CD4-positive, alpha-beta T cell treated with Interleukin-4 for 1 hour (primary cell): ENCODE measurements around the gene TXNDC16.
"Not testable (repeated sequence)": the region's sequence is repeated elsewhere in the genome, so short reads cannot be mapped to it uniquely, and the experiment has no call there.

Source experiments
- DNase-seq, 2 donors: peaks; one replicate each; pipeline ENCODE4 v3.0.0-alpha.2; 2020 to 2022

Gene TXNDC16, protein sequence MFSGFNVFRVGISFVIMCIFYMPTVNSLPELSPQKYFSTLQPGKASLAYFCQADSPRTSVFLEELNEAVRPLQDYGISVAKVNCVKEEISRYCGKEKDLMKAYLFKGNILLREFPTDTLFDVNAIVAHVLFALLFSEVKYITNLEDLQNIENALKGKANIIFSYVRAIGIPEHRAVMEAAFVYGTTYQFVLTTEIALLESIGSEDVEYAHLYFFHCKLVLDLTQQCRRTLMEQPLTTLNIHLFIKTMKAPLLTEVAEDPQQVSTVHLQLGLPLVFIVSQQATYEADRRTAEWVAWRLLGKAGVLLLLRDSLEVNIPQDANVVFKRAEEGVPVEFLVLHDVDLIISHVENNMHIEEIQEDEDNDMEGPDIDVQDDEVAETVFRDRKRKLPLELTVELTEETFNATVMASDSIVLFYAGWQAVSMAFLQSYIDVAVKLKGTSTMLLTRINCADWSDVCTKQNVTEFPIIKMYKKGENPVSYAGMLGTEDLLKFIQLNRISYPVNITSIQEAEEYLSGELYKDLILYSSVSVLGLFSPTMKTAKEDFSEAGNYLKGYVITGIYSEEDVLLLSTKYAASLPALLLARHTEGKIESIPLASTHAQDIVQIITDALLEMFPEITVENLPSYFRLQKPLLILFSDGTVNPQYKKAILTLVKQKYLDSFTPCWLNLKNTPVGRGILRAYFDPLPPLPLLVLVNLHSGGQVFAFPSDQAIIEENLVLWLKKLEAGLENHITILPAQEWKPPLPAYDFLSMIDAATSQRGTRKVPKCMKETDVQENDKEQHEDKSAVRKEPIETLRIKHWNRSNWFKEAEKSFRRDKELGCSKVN

GRCh38 chr14:52552063-52552988, at the start of gene TXNDC16, which contains the start of gene GPR137C:
TXNDC16 (minus strand) TSS chr14:52552505; CDS start chr14:52543557, 8,948 bp downstream.
GPR137C (plus strand) TSS chr14:52552836; CDS start chr14:52553148, 312 bp downstream.
- peak; percentile 99 to 100 for DNase-seq

DNA sequence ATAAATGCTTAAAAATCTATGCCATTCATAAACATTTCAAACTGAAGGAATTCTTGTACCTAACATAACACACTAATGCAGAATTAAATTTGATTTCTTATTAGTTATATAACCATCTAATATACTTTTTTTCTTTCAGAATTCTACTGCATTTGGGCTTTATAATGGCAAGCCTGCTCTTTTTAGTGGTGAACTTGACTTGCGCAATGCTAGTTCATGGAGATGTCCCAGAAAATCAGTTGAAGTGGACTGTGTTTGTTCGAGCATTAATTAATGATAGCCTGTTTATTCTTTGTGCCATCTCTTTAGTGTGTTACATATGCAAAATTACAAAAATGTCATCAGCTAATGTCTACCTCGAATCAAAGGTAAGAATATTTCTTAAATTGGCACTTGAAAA, 47.7 kb upstream of the TXNDC16 start:
- DNase-seq: no peak

GRCh38 chr14:52598568-52598967, 46.3 kb upstream of the TXNDC16 start:
- DNase-seq: no peak

DNA sequence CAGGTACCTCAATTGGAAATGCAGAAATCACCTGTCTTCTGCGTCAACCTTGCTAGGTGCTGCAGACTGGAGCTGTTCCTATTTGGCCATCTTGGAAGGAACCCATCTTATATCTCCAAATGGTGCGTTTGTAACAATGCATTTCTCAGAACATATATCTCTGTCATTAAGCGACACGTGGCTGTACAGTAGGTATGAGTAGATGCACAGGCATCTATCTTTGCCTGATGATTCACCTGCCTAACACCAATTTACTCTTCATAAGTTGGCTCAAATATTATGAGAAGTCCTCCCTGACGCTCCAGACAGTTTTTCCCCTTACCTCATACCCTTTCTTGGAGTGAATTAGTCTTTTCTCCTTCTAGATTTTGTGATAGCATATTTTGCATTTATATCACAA, 44.6 kb upstream of the TXNDC16 start:
- DNase-seq: no peak

- no peak for DNase-seq
These were observed 44.0 kb upstream of the TXNDC16 start for GRCh38 chr14:52596320-52596719.

DNA sequence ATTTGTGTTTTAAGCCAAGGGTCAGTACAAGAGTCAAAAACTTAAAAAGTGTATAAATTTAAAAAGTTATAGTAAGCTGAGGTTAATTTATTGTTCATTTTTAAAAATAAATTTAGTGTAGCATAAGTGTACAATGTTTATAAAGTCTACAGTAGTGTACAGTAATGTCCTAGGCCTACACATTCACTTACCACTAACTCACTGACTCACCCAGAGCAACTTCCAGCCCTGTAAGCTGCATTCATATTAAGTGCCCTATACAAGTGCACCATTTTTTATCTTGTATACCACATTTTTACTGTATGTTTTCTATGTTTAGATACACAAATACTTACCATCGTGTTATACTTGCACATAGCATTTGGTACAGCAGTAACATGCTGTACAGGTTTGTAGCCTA, 38.0 kb upstream of the TXNDC16 start:
- DNase-seq: no peak

GRCh38 chr14:52589646-52590045, 37.3 kb upstream of the TXNDC16 start:
- DNase-seq: no peak

DNA sequence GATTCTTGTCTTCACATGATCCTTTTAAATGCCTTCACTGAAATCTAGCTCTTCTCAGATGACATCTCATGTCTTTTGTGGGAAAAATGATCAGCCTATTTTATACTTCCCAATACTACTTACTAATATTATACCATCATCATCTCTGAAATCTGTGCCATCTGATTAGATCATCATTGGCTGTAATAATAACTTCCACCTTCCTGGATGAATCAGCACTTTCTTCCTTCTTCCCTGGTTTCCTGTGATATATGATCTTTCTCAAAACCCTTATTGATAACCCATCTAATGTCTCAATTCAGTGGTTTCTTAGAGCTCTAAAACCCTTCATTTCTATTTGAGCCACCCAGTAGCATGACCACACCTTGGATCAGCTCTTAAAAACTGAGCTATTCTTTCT, 31.2 kb upstream of the TXNDC16 start:
- no peak for DNase-seq

- no peak for DNase-seq
These were observed 23.6 kb upstream of the TXNDC16 start for GRCh38 chr14:52575858-52576257.

DNA sequence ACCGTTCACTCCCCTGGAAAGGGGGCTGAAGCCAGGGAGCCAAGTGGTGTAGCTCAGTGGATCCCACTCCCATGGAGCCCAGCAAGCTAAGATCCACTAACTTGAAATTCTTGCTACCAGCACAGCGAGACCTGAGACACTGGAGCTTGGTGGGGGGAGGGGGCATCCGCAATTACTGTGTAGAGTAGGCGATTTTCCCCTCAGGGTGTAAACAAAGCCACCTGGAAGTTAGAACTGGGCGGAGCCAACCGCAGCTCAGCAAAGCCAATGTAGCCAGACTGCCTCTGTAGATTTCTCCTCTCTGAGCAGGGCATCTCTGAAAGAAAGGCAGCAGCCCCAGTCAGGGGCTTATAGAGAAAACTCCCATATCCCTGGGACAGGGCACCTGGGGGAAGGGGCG, 16.1 kb upstream of the TXNDC16 start:
- DNase-seq: not testable (repeated sequence)

GRCh38 chr14:52563120-52563519, 10.8 kb upstream of the TXNDC16 start:
- no peak for DNase-seq

- no peak for DNase-seq
These were observed 6.4 kb upstream of the TXNDC16 start for GRCh38 chr14:52558688-52559087.

DNA sequence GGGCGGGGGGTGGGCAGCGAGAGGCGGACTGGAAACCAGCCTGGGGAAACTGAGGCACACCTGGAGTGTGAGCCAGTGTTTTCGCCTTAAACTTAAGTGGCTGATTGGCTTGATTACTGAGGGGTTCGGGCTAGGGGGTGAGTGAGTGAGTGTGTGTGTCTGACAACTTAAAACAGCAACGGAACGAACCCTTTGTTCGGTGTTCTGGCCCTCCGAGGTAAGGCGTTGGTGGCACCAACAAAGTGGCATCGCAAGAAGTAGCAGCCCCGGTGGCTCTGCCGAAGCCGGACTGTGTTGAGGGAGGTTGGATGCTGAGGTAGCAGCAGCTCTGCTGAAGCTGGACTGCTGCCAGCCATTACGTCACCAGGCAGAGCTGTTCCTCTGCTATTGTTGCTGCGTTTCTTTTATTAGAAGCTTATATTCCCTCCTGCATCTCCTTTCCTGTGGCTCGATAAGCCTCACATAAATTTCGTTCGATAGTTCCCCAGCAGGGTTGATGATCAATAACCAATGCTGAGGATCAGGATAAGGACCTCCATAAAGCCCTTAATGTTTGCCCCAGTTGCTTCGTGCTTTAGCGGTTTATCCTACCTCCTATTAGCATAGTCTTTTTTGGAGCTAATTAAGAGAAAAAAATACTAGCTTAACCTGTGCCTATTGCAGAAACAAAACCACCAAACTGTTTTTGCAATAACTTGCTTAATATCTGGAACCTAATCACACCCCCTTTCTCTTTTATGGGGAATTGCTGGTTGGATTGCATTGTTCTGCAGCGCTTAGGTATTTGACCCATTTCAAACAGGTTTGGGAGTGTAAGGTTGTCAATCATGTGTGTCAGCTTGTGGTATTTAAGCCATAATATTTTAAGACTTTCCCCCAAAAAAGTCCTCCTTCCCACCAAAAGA, 1.6 kb upstream of the TXNDC16 start:
- peak; percentile 85 to 87 for DNase-seq

GRCh38 chr14:52553002-52553670, 831 bp upstream of the TXNDC16 start:
- DNase-seq: peak in 1 of 2 donors; percentile 15

GRCh38 chr14:52551696-52552062, 626 bp downstream of the TXNDC16 start:
- peak in 1 of 2 donors; percentile 26 for DNase-seq

DNA sequence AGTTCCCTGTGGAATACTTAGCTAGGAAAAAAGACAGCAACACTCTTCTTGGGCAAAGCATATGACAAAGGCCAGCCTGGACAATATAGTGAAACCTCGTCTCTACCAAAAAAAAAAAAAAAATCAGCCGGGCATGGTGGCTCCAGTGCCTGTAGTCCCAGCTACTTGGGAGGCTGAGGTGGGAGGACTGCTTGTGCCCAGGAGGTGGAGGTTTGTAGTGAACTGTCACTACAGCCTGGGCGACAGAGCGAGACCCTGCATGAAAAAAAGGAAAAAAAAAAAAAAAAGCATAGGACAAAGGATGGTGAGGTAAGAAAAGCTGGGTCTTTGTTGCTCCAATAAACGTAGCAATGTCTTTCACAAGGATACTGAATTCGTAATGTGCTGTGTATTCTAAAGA, 1.1 kb downstream of the TXNDC16 start:
- DNase-seq: no peak

DNA sequence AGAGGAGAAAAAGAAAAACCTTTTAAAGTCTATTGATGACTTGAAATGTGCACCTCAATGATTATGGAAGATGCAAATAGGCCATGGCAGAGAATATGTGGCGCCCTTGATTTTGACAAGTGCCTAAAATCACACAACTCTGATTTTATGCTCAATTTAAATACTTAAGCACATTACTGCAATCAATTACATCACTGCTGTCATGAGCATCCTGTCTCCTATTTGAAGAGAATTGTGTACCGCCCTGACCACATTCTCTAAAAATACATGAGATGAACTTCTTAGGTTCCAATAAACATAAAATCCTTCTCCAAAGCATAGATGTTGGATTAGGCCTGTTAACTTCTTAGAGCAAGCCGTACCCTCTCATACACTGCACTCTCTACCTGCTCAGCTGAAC, 1.6 kb downstream of the TXNDC16 start:
- DNase-seq: no peak

DNA sequence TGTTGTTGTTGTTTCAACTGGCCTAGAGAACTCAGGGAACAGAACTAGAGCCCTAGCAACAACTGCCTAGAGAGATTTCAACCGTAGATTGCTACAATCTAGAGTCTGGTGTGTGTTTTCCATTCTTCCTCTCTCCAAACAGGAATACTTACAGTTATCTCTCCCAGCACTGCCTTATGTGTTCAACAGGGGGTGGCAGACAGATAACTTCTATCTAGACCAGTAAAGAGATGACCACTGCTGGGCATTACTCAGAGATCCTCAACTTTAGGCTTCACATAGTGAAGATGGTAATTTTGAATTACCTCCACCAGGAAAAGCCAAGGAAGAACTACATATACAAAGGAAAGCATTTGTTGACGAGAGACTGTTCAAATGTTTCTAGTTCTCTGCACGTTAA, 4.8 kb downstream of the TXNDC16 start:
- DNase-seq: no peak

DNA sequence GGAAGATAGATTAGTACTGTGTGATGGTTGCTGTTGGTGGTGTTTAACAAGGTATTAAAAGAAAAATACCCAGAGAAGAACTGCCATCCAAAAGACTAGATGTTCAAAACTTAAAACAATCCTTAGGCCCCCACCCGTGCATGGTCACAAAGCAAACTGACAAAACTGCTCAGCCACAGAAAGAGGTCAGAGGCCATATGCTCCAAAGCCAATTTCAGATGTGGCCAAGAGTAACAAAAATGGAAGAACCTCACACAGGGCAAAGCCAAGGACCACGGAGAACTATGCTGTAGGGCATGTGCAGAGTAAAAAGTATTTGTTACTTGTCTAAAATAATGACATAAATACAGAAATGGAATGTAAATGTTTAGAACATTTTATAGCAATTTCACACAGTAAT, 5.3 kb downstream of the TXNDC16 start:
- no peak for DNase-seq

DNA sequence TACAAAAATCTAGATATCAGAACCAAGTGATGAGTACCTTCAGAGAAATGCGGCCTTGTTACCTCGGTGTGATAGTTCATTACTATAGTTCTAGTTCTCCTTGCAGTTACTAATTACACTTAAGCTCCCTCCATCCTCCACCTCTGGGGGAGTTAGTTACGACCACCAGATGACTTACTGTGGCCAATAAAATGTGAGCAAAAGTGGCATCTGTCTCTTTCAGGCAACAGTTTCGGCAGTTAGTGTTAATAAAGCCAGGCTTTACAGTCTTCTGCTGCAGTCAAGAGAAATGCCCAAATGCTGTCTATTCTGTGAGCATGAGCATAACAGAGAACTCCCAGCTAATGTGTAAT, 6.0 kb downstream of the TXNDC16 start:
- no peak for DNase-seq

GRCh38 chr14:52545584-52546317, 6.6 kb downstream of the TXNDC16 start:
- no peak for DNase-seq
